GM19238 (cell line): ENCODE data around the gene APOBEC3G.

ENCODE experiments used
- DNase-seq: peaks from one replicate; pipeline ENCODE4 v3.0.0; 2011; ENCODE audit warnings: low spot score; ENCODE audit not compliant: insufficient read length

The APOBEC3G gene

GRCh38 chr22:39120983-39121382 lies 43.9 kb downstream of the APOBEC3G start:
- DNase-seq: no peak

GRCh38 chr22:39122772-39123470 lies 45.8 kb downstream of the APOBEC3G start:
- no peak for DNase-seq

- no peak for DNase-seq
Observed at GRCh38 chr22:39123751-39124581, 46.9 kb downstream of the APOBEC3G start.

GRCh38 chr22:39125622-39126021 lies 48.5 kb downstream of the APOBEC3G start:
- no peak for DNase-seq

- no peak for DNase-seq
Observed at GRCh38 chr22:39128508-39128907, 51.4 kb downstream of the APOBEC3G start.

GRCh38 chr22:39129081-39129480 lies 52.0 kb downstream of the APOBEC3G start:
- no peak for DNase-seq

GRCh38 chr22:39129746-39130145 lies 52.7 kb downstream of the APOBEC3G start:
- DNase-seq: no peak

- no peak for DNase-seq
Observed at GRCh38 chr22:39130152-39130704, 53.2 kb downstream of the APOBEC3G start.

- DNase-seq: no peak
Observed at GRCh38 chr22:39130892-39131855, 54.1 kb downstream of the APOBEC3G start.

- no peak for DNase-seq
Observed at GRCh38 chr22:39132281-39132680, 55.2 kb downstream of the APOBEC3G start.

- DNase-seq: no peak
Observed at GRCh38 chr22:39132871-39133524, 55.9 kb downstream of the APOBEC3G start.

- no peak for DNase-seq
Observed at GRCh38 chr22:39133871-39134270, 56.8 kb downstream of the APOBEC3G start.

- no peak for DNase-seq
Observed at GRCh38 chr22:39134366-39135091, 57.5 kb downstream of the APOBEC3G start.

GRCh38 chr22:39135092-39135896 lies 58.2 kb downstream of the APOBEC3G start:
- DNase-seq: peak; percentile 47

GRCh38 chr22:39136317-39136716 lies 59.2 kb downstream of the APOBEC3G start:
- DNase-seq: no peak
